ENCODE results near the gene NCAPD3. TPM values are rescaled to one million over a fixed set of nuclear protein-coding genes. Genes with fewer than 3 reads are reported as not detected.

NCAPD3 gene
- total and polyA plus RNA-seq, 9 of the 15 experiments (the other 6 are each of a cell fraction or from before 2014, with no cell fraction given), result 23.6 to 80.6 (median 58.6) TPM

DNA sequence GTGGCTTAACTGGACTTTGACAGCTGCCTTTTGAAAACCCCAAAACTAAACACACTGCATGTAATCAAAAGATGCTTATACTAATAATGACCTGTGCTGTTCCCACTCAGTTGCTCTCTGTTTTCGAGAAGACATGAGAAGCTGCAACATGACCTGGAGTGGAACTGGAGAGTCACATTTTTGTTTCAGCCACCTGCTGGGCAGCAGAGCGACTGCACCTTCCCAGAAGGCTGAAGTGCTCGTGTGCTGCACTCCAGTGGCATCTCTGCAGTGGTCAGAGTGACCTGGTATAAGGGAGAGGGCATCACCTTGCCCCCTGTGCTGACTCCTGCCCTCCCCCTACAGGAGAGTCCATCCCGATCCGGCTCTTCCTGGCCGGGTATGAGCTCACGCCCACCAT is 20.8 kb upstream of the NCAPD3 start:
- BruUV-seq (replicated peaks), result no TSS peak
- Histone ChIP-seq H3K36me3 (ENCODE audit: control insufficient read depth, insufficient read depth, low read length) (peaks cover 96% of the 10 kb centered on the region), H3K9me3 (replicated peaks; ENCODE audit: control insufficient read depth, insufficient read depth, low read depth, low read length) (no peaks in the 10 kb centered on the region), H3K27me3 (ENCODE audit: control insufficient read depth in 2 of 2, insufficient read depth in 2 of 2, low read length in 2 of 2) (no peaks in the 10 kb centered on the region), H3K27ac (ENCODE audit: extremely low read depth, low read depth, low read length) (no peak overlapping the region), H2AFZ (ENCODE audit: low read depth, low read length) (no peak overlapping the region), H3K4me1 (replicated peaks in 1 of 2; ENCODE audit: control insufficient read depth in 2 of 2, insufficient read depth in 2 of 2, low read length in 2 of 2) (peaks cover 0 to 9% of the 10 kb centered on the region in 2 experiments; a peak in 1 of 5 replicates), H3K79me2 (ENCODE audit: control insufficient read depth, insufficient read depth, low read length) (no peaks in the 10 kb centered on the region), H3K9ac (ENCODE audit: insufficient read depth in 1 of 2, low read depth in 2 of 2, low read length in 2 of 2) (no peak overlapping the region), H3K4me2 (ENCODE audit: insufficient read depth, low read length) (no peak overlapping the region), H4K20me1 (replicated peaks; ENCODE audit: control insufficient read depth, insufficient read depth, low read length) (no peaks in the 10 kb centered on the region), H3K9me1 (ENCODE audit: control insufficient read depth, insufficient read depth, low read length) (no peaks in the 10 kb centered on the region), H3K4me3 (no peak overlapping the region)
- ATAC-seq, result peak; percentile 80
- ChIA-PET CTCF (ENCODE audit: low intra/inter-chr PET ratio) (no interaction called here), POLR2A (interaction anchor here (0.6 to 1.4 kb wide), 2 partner anchors 15 to 126 kb away, joined by 3 to 5 read pairs; no protein-coding TSS in a partner anchor)
- peak in 2 of 4 experiments; percentile 31 to 38 for DNase-seq (ENCODE audit: extremely low read depth in 1 of 4, low spot score in 3 of 4)
- intact Hi-C loops (cut with micrococcal nuclease) (loop anchor here (2.0 kb wide), 1 partner anchor 38 kb away; no protein-coding TSS in a partner anchor), in situ Hi-C loops (cut with MboI) (no loop called here)
- TF ChIP-seq GTF2F1 (IDR thresholded peaks at IDR 0.05; ENCODE audit: low read depth, low read length) (no peak), ZNF511 (CRISPR knock-in tag; IDR thresholded peaks at IDR 0.05) (no peak), RAD21 (CRISPR knock-in tag; conservative IDR thresholded peaks at IDR 0.05 in 1 of 2, IDR thresholded peaks at IDR 0.05 in 1 of 2) (peak in 1 of 2 experiments; percentile 44; a peak in 2 of 4 replicates)
- TF ChIP-seq, protein P1, sequence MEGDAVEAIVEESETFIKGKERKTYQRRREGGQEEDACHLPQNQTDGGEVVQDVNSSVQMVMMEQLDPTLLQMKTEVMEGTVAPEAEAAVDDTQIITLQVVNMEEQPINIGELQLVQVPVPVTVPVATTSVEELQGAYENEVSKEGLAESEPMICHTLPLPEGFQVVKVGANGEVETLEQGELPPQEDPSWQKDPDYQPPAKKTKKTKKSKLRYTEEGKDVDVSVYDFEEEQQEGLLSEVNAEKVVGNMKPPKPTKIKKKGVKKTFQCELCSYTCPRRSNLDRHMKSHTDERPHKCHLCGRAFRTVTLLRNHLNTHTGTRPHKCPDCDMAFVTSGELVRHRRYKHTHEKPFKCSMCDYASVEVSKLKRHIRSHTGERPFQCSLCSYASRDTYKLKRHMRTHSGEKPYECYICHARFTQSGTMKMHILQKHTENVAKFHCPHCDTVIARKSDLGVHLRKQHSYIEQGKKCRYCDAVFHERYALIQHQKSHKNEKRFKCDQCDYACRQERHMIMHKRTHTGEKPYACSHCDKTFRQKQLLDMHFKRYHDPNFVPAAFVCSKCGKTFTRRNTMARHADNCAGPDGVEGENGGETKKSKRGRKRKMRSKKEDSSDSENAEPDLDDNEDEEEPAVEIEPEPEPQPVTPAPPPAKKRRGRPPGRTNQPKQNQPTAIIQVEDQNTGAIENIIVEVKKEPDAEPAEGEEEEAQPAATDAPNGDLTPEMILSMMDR (IDR thresholded peaks at IDR 0.05 in 2 of 3, conservative IDR thresholded peaks at IDR 0.05 in 1 of 3; ENCODE audit: insufficient read depth in 2 of 3, low read depth in 1 of 3, low read length in 3 of 3), result peak; percentile 54 to 76 (median 58)
- no peak for FAIRE-seq
- 66% methylated on average over 7 of the region's 7 CpGs for WGBS (ENCODE audit: insufficient coverage, low coverage, missing lambda C conversion rate)
